Glutamatergic neuron (in vitro differentiated cells): ENCODE results near the gene TAAR8. TPM values are rescaled to one million over a fixed set of nuclear protein-coding genes. Genes with fewer than 3 reads are reported as not detected.

ENCODE experiments used
- DNase-seq: peaks from one replicate; pipeline ENCODE4 v3.0.0; 2022
- H3K27ac Mint-ChIP-seq: one replicate; pipeline ENCODE4 v1.8.0; 2020; ENCODE audit warnings: mild to moderate bottlenecking, mixed read lengths, inconsistent platforms; ENCODE audit not compliant: unreplicated experiment
- H3K27me3 Mint-ChIP-seq: one replicate; pipeline ENCODE4 v1.8.0; 2020; ENCODE audit warnings: mild to moderate bottlenecking, moderate library complexity, mixed read lengths, inconsistent platforms; ENCODE audit not compliant: unreplicated experiment
- H3K36me3 Mint-ChIP-seq: one replicate; pipeline ENCODE4 v1.8.0; 2020; ENCODE audit warnings: mild to moderate bottlenecking, mixed read lengths, inconsistent platforms; ENCODE audit not compliant: unreplicated experiment
- H3K4me1 Mint-ChIP-seq: one replicate; pipeline ENCODE4 v1.8.0; 2020; ENCODE audit warnings: mild to moderate bottlenecking, low read depth, mixed read lengths, inconsistent platforms; ENCODE audit not compliant: unreplicated experiment
- H3K4me3 Mint-ChIP-seq: one replicate; pipeline ENCODE4 v1.8.0; 2020; ENCODE audit warnings: mild to moderate bottlenecking, mixed read lengths, inconsistent platforms; ENCODE audit not compliant: unreplicated experiment
- H3K9me3 Mint-ChIP-seq: one replicate; pipeline ENCODE4 v1.8.0; 2020; ENCODE audit warnings: mild to moderate bottlenecking, moderate library complexity, mixed read lengths, inconsistent platforms; ENCODE audit not compliant: unreplicated experiment
- CTCF ChIP-seq: fragments of 200-600 bp; sonication (generic); IDR thresholded peaks from one replicate; pipeline ENCODE4 v1.5.0; 2021; ENCODE audit not compliant: partially characterized antibody, unreplicated experiment
- total RNA-seq: library from RNA; stranded (reverse); fragmentation: NEBNext Ultra II Directional; extraction: Animal tissue kit (Norgen Biotek cat#: 25700); gene quantifications from one replicate; pipeline ENCODE4 v1.2.1, GENCODE V29; 2021; ENCODE audit not compliant: unreplicated experiment

Gene TAAR8
- total RNA-seq, 1 donor from 2014 or later, result not detected

- Mint-ChIP-seq H3K27ac (no peak overlapping the region), H3K4me1 (no peaks in the 10 kb centered on the region), H3K4me3 (no peak overlapping the region), H3K27me3 (no peaks in the 10 kb centered on the region), H3K36me3 (no peaks in the 10 kb centered on the region), H3K9me3 (no peaks in the 10 kb centered on the region)
- no peak for DNase-seq
- TF ChIP-seq CTCF, result no peak
These were observed 19.3 kb downstream of the TAAR8 start for GRCh38 chr6:132571774-132572173.

- Mint-ChIP-seq H3K9me3 (no peaks in the 10 kb centered on the region), H3K27me3 (peaks cover 4% of the 10 kb centered on the region), H3K4me1 (no peaks in the 10 kb centered on the region), H3K4me3 (no peak overlapping the region), H3K36me3 (no peaks in the 10 kb centered on the region), H3K27ac (no peak overlapping the region)
- TF ChIP-seq CTCF, result no peak
- DNase-seq, result no peak
These were observed 32.2 kb downstream of the TAAR8 start for GRCh38 chr6:132584698-132585097.

- no peak overlapping the region for H3K4me3 Mint-ChIP-seq
- no peaks in the 10 kb centered on the region for H3K9me3 Mint-ChIP-seq
- no peak overlapping the region for H3K27ac Mint-ChIP-seq
- peaks cover 4% of the 10 kb centered on the region for H3K27me3 Mint-ChIP-seq
- DNase-seq, result no peak
- no peak for TF ChIP-seq CTCF
- H3K36me3 Mint-ChIP-seq, result no peaks in the 10 kb centered on the region
- H3K4me1 Mint-ChIP-seq, result no peaks in the 10 kb centered on the region
These were observed 35.0 kb downstream of the TAAR8 start for GRCh38 chr6:132587424-132587823.

- no peak for TF ChIP-seq CTCF
- Mint-ChIP-seq H3K4me1 (no peaks in the 10 kb centered on the region), H3K27ac (no peak within 1 kb of the TSS), H3K36me3 (no peaks in the 10 kb centered on the region), H3K4me3 (no peak within 1 kb of the TSS), H3K27me3 (peaks cover 4% of the 10 kb centered on the region), H3K9me3 (no peaks in the 10 kb centered on the region)
- DNase-seq, result no peak
These were observed 37.0 kb downstream of the TAAR8 start, which contains the start of gene TAAR5 for GRCh38 chr6:132589454-132589853. TAAR5 (minus strand) TSS chr6:132589741; CDS start chr6:132589686, 55 bp downstream.

GRCh38 chr6:132590362-132590761 lies 37.9 kb downstream of the TAAR8 start:
- Mint-ChIP-seq H3K9me3 (no peaks in the 10 kb centered on the region), H3K4me1 (no peaks in the 10 kb centered on the region), H3K36me3 (no peaks in the 10 kb centered on the region), H3K27ac (no peak overlapping the region), H3K27me3 (peaks cover 4% of the 10 kb centered on the region), H3K4me3 (no peak overlapping the region)
- no peak for DNase-seq
- TF ChIP-seq CTCF, result no peak
